Mononuclear cell (primary cell): ENCODE results near the gene MTPN. TPM values are rescaled to one million over a fixed set of nuclear protein-coding genes. Genes with fewer than 3 reads are reported as not detected.
A peak's percentile ranks its signal among the peaks of the same experiment; 100 is the strongest.

Experiments used
- H3K27me3 ChIP-seq: 2 replicates; pipeline ENCODE4 v1.6.0; 2011; ENCODE audit warnings: low read length, control low read depth; ENCODE audit not compliant: insufficient read depth
- H3K4me1 ChIP-seq: 2 replicates; pipeline ENCODE4 v1.5.1; 2011; ENCODE audit warnings: mild to moderate bottlenecking, low read length, control low read depth; ENCODE audit not compliant: insufficient read depth
- H3K4me3 ChIP-seq: 2 replicates; pipeline ENCODE4 v1.5.1; 2011; ENCODE audit warnings: mild to moderate bottlenecking, low read length, moderate library complexity
- H3K9me3 ChIP-seq: 2 replicates; pipeline ENCODE4 v1.5.1; 2011; ENCODE audit warnings: low read depth, mild to moderate bottlenecking, control low read depth, low read length
- total RNA-seq: library from RNA; depleted of rRNA; stranded (reverse); fragments of >200 nt; gene quantifications from one replicate; pipeline ENCODE4 v1.2.3, GENCODE V29; 2012

The MTPN gene
- 181 TPM for total RNA-seq

GRCh38 chr7:135977007-135977741 is at the start of gene MTPN:
TSS of gene MTPN (minus strand) at chr7:135977359. CDS start at chr7:135977100, 259 bp downstream.
- H3K4me1 ChIP-seq, result peaks cover 73% of the 10 kb centered on the region
- H3K4me3 ChIP-seq, result peak within 1 kb of the TSS; percentile 88
- H3K27me3 ChIP-seq, result no peaks in the 10 kb centered on the region
- no peaks in the 10 kb centered on the region for H3K9me3 ChIP-seq

- Histone ChIP-seq H3K4me1 (no peaks in the 10 kb centered on the region), H3K4me3 (no peak overlapping the region), H3K9me3 (no peaks in the 10 kb centered on the region), H3K27me3 (no peaks in the 10 kb centered on the region)
Observed at GRCh38 chr7:136026209-136026608, 49.0 kb upstream of the MTPN start.

- no peak overlapping the region for H3K4me3 ChIP-seq
- no peaks in the 10 kb centered on the region for H3K27me3 ChIP-seq
- H3K9me3 ChIP-seq, result no peaks in the 10 kb centered on the region
- no peaks in the 10 kb centered on the region for H3K4me1 ChIP-seq
Observed at GRCh38 chr7:136023134-136023869, 46.1 kb upstream of the MTPN start.

- Histone ChIP-seq H3K9me3 (no peaks in the 10 kb centered on the region), H3K4me3 (no peak overlapping the region), H3K27me3 (no peaks in the 10 kb centered on the region), H3K4me1 (no peaks in the 10 kb centered on the region)
Observed at GRCh38 chr7:136020556-136020955, 43.4 kb upstream of the MTPN start.

GRCh38 chr7:136018104-136018503 is 40.9 kb upstream of the MTPN start:
- Histone ChIP-seq H3K4me3 (no peak overlapping the region), H3K27me3 (peaks cover 10% of the 10 kb centered on the region), H3K9me3 (no peaks in the 10 kb centered on the region), H3K4me1 (no peaks in the 10 kb centered on the region)

- H3K9me3 ChIP-seq, result no peaks in the 10 kb centered on the region
- H3K4me3 ChIP-seq, result no peak overlapping the region
- H3K4me1 ChIP-seq, result no peaks in the 10 kb centered on the region
- peaks cover 13% of the 10 kb centered on the region for H3K27me3 ChIP-seq
Observed at GRCh38 chr7:136016649-136017395, 39.7 kb upstream of the MTPN start.

- no peak overlapping the region for H3K4me3 ChIP-seq
- peaks cover 13% of the 10 kb centered on the region for H3K27me3 ChIP-seq
- H3K9me3 ChIP-seq, result no peaks in the 10 kb centered on the region
- no peaks in the 10 kb centered on the region for H3K4me1 ChIP-seq
Observed at GRCh38 chr7:136015638-136016037, 38.5 kb upstream of the MTPN start.

GRCh38 chr7:136014659-136015058 is 37.5 kb upstream of the MTPN start:
- Histone ChIP-seq H3K4me3 (no peak overlapping the region), H3K9me3 (no peaks in the 10 kb centered on the region), H3K27me3 (peaks cover 13% of the 10 kb centered on the region), H3K4me1 (no peaks in the 10 kb centered on the region)

GRCh38 chr7:136012238-136012637 is 35.1 kb upstream of the MTPN start:
- H3K4me3 ChIP-seq, result no peak overlapping the region
- no peaks in the 10 kb centered on the region for H3K9me3 ChIP-seq
- peaks cover 13% of the 10 kb centered on the region for H3K27me3 ChIP-seq
- H3K4me1 ChIP-seq, result no peaks in the 10 kb centered on the region

GRCh38 chr7:136009488-136010079 is 32.4 kb upstream of the MTPN start:
- H3K9me3 ChIP-seq, result no peaks in the 10 kb centered on the region
- peaks cover 13% of the 10 kb centered on the region for H3K27me3 ChIP-seq
- H3K4me3 ChIP-seq, result no peak overlapping the region
- H3K4me1 ChIP-seq, result no peaks in the 10 kb centered on the region

GRCh38 chr7:136006208-136006607 is 29.0 kb upstream of the MTPN start:
- no peaks in the 10 kb centered on the region for H3K4me1 ChIP-seq
- no peak overlapping the region for H3K4me3 ChIP-seq
- H3K27me3 ChIP-seq, result no peaks in the 10 kb centered on the region
- H3K9me3 ChIP-seq, result no peaks in the 10 kb centered on the region

- Histone ChIP-seq H3K9me3 (no peaks in the 10 kb centered on the region), H3K4me3 (no peak overlapping the region), H3K4me1 (no peaks in the 10 kb centered on the region), H3K27me3 (no peaks in the 10 kb centered on the region)
Observed at GRCh38 chr7:136004083-136004482, 26.9 kb upstream of the MTPN start.

- Histone ChIP-seq H3K9me3 (no peaks in the 10 kb centered on the region), H3K27me3 (no peaks in the 10 kb centered on the region), H3K4me1 (no peaks in the 10 kb centered on the region), H3K4me3 (no peak overlapping the region)
Observed at GRCh38 chr7:136002802-136003201, 25.6 kb upstream of the MTPN start.

- Histone ChIP-seq H3K4me3 (no peak overlapping the region), H3K9me3 (no peaks in the 10 kb centered on the region), H3K27me3 (no peaks in the 10 kb centered on the region), H3K4me1 (no peaks in the 10 kb centered on the region)
Observed at GRCh38 chr7:136000288-136000913, 23.2 kb upstream of the MTPN start.
